GM12878 (cell line): ENCODE measurements around the gene PPP2R5D. TPM values are rescaled to one million over a fixed set of nuclear protein-coding genes. Genes with fewer than 3 reads are reported as not detected.

ENCODE experiments used
- ATAC-seq: fragments of 200-7000 bp; cut with Tn5 transposase; 3 replicates; pipeline ENCODE4 v1.9.1; 2020; ENCODE audit warnings: mild to moderate bottlenecking, moderate library complexity
- BruUV-seq: library from RNA; stranded (reverse); fragments of 400-500 nt; replicated peaks from 2 replicates; lab custom pipeline; 2021; lab: Mats Ljungman, UMichigan
- CTCF ChIA-PET: fragments of 300-600 bp; sonication (Branson Sonifier 250); formaldehyde crosslinking; extraction: SDS; loops from one replicate; lab custom pipeline; 2021; ENCODE audit warnings: inconsistent platforms; lab: Yijun Ruan, JAX
- POLR2A ChIA-PET: fragments of 350-600 bp; formaldehyde crosslinking; extraction: SDS; loops from one replicate; lab custom pipeline; 2021; ENCODE audit warnings: inconsistent platforms; lab: Charles Lee
- RAD21 ChIA-PET: fragments of 300-600 bp; sonication (Branson Sonifier 250); formaldehyde crosslinking; loops from one replicate; lab custom pipeline; 2023; ENCODE audit warnings: antibody characterized with exemption; ENCODE audit not compliant: unreplicated experiment; lab: Charles Lee
- SMC1A ChIA-PET: fragments of 300-600 bp; sonication (Branson Sonifier 250); formaldehyde crosslinking; loops from one replicate; lab custom pipeline; 2023; ENCODE audit not compliant: unreplicated experiment, uncharacterized antibody; lab: Charles Lee
- DNase-seq: peaks from one replicate; pipeline ENCODE4 v3.0.0-alpha.2; 2011; ENCODE audit warnings: low read depth, low spot score
- FAIRE-seq: peaks from 3 replicates; lab custom pipeline; 2011; peaks lifted over from hg19 to GRCh38; lab: Jason Lieb, UNC
- H2AFZ ChIP-seq: 2 replicates; pipeline ENCODE4 v1.6.0; 2011; ENCODE audit warnings: low read depth, low read length, control low read depth; ENCODE audit not compliant: control insufficient read depth
- H3K27ac ChIP-seq: 2 replicates; pipeline ENCODE4 v1.5.1; 2011; ENCODE audit warnings: control low read depth; ENCODE audit not compliant: control insufficient read depth, insufficient read depth
- H3K27me3 ChIP-seq, 2 experiments: replicated peaks in 1 of 2; 2 replicates each; pipeline versions ENCODE4 v1.6.0 to v1.6.1; 2011; ENCODE audit warnings: low read length in 1 of 2; ENCODE audit not compliant: control insufficient read depth in 2 of 2, insufficient read depth in 2 of 2
- H3K36me3 ChIP-seq, 2 experiments: 2 replicates each; pipeline ENCODE4 v1.5.1; 2011; ENCODE audit warnings: low read length in 1 of 2; ENCODE audit not compliant: control insufficient read depth in 2 of 2, insufficient read depth in 2 of 2
- H3K4me1 ChIP-seq: 2 replicates; pipeline ENCODE4 v1.6.1; 2011; ENCODE audit warnings: mild to moderate bottlenecking, low read length, moderate library complexity, mixed read lengths; ENCODE audit not compliant: control insufficient read depth, insufficient read depth
- H3K4me2 ChIP-seq: 2 replicates; pipeline ENCODE4 v1.6.0; 2011; ENCODE audit warnings: control low read depth; ENCODE audit not compliant: control insufficient read depth, insufficient read depth
- H3K4me3 ChIP-seq: fragments of 200-600 bp; sonication (generic); 2 replicates; pipeline ENCODE4 v1.5.1; 2016
- H3K79me2 ChIP-seq: 2 replicates; pipeline ENCODE4 v1.6.0; 2011; ENCODE audit warnings: low read length; ENCODE audit not compliant: control insufficient read depth, insufficient read depth
- H3K9ac ChIP-seq: 2 replicates; pipeline ENCODE4 v1.8.0; 2011; ENCODE audit warnings: low read length, control low read depth, mixed read lengths; ENCODE audit not compliant: control insufficient read depth, insufficient read depth
- H3K9me3 ChIP-seq: replicated peaks from 3 replicates; pipeline ENCODE4 v1.5.1; 2011; ENCODE audit warnings: mild to moderate bottlenecking, low read length; ENCODE audit not compliant: control insufficient read depth, insufficient read depth
- H4K20me1 ChIP-seq: 2 replicates; pipeline ENCODE4 v1.6.0; 2011; ENCODE audit not compliant: control insufficient read depth, insufficient read depth
- POLR2A ChIP-seq: IDR thresholded peaks from 2 replicates; pipeline ENCODE4 v1.6.1; 2011; ENCODE audit warnings: low read depth, mild to moderate bottlenecking, low read length
- PRDM15 ChIP-seq: fragments of 450-650 bp; formaldehyde crosslinking; IDR thresholded peaks from 2 replicates; pipeline ENCODE4 v1.4.0; 2020; ENCODE audit warnings: mild to moderate bottlenecking, moderate library complexity
- WGBS: methylation state at CpG from one replicate; pipeline ENCODE4 v1.1.6; 2016; ENCODE audit warnings: low lambda C conversion rate; ENCODE audit not compliant: insufficient replicate concordance, insufficient coverage; ENCODE audit errors: missing lambda C conversion rate; 5-methylcytosine and 5-hydroxymethylcytosine counted together
- in situ Hi-C: fragments of 300-500 bp; cut with MboI; formaldehyde crosslinking; loops from 9 replicates; pipeline ENCODE4 v1.14.3; 2018; ENCODE audit warnings: mixed read lengths
- intact Hi-C: fragments of 100-400 bp; cut with micrococcal nuclease; formaldehyde crosslinking; loops from one replicate; pipeline ENCODE4 v1.14.2; 2022; ENCODE audit not compliant: unreplicated experiment
- polyA plus RNA-seq, 11 experiments: library from polyadenylated mRNA; depleted of rRNA in 4 of 11; unstranded in 6 of 11; stranded (reverse) in 5 of 11; fragments of >200 nt; fragmentation: Nextera tagmentation in 4 of 11; fragmentation: Illumina TruSeq in 1 of 11; extraction: Ambion mirVana in 4 of 11; extraction: Trizol in 1 of 11; gene quantifications; 1 replicate in 1 of 11; 2 replicates in 10 of 11; pipeline versions ENCODE4 v1.2.1 to v1.2.3, GENCODE V29; 2011 to 2016; ENCODE audit warnings: inconsistent platforms in 2 of 11, missing spikeins in 2 of 11, low read depth in 1 of 11
- total RNA-seq, 4 experiments: library from RNA; depleted of rRNA in 3 of 4; stranded (reverse); fragments of >200 nt in 3 of 4; fragmentation: Illumina TruSeq in 1 of 4; extraction: Trizol in 1 of 4; gene quantifications; 2 replicates each; pipeline versions ENCODE4 v1.2.1 to v1.2.3, GENCODE V29; 2013 to 2021

Gene PPP2R5D
- total and polyA plus RNA-seq, 10 of the 15 experiments (the other 5 are each of a cell fraction or from before 2014, with no cell fraction given) = 1.5 to 59.0 (median 32.0) TPM

- peaks cover 11 to 12% of the 10 kb centered on the region in 2 experiments for H3K36me3 ChIP-seq
- 96% methylated on average over 4 of the region's 4 CpGs for WGBS
Observed at GRCh38 chr6:43035495-43036194, 51.3 kb downstream of the PPP2R5D start.

More at GRCh38 chr6:43035495-43036194, 51.3 kb downstream of the PPP2R5D start:
- H3K79me2 ChIP-seq = no peaks in the 10 kb centered on the region
- CTCF ChIA-PET = interaction anchor here (0.7 kb wide), 1 partner anchor 107 kb away, joined by 3 read pairs; no protein-coding TSS in a partner anchor
- SMC1A ChIA-PET = no interaction called here
- POLR2A ChIA-PET = no interaction called here
- ATAC-seq (no peak), DNase-seq (no peak), FAIRE-seq (no peak)
- H3K4me1 ChIP-seq = no peaks in the 10 kb centered on the region
- H3K9ac ChIP-seq = no peak overlapping the region
- H3K9me3 ChIP-seq = no peaks in the 10 kb centered on the region
- H3K4me2 ChIP-seq = no peak overlapping the region
- no peaks in the 10 kb centered on the region for H3K27me3 ChIP-seq
- H4K20me1 ChIP-seq = no peaks in the 10 kb centered on the region
- BruUV-seq = no TSS peak
- H3K4me3 ChIP-seq = no peak overlapping the region
- no peak for TF ChIP-seq PRDM15 (CRISPR knock-in tag)
- peak; percentile 24; the same call in 1 of the 2 replicates for TF ChIP-seq POLR2A
- RAD21 ChIA-PET = no interaction called here
- in situ Hi-C loops = no loop called here
- H3K27ac ChIP-seq = no peak overlapping the region
- no peak overlapping the region for H2AFZ ChIP-seq
- intact Hi-C loops = no loop called here
